ENCODE measurements around the gene OR4D1.

OR4D1 gene

DNA sequence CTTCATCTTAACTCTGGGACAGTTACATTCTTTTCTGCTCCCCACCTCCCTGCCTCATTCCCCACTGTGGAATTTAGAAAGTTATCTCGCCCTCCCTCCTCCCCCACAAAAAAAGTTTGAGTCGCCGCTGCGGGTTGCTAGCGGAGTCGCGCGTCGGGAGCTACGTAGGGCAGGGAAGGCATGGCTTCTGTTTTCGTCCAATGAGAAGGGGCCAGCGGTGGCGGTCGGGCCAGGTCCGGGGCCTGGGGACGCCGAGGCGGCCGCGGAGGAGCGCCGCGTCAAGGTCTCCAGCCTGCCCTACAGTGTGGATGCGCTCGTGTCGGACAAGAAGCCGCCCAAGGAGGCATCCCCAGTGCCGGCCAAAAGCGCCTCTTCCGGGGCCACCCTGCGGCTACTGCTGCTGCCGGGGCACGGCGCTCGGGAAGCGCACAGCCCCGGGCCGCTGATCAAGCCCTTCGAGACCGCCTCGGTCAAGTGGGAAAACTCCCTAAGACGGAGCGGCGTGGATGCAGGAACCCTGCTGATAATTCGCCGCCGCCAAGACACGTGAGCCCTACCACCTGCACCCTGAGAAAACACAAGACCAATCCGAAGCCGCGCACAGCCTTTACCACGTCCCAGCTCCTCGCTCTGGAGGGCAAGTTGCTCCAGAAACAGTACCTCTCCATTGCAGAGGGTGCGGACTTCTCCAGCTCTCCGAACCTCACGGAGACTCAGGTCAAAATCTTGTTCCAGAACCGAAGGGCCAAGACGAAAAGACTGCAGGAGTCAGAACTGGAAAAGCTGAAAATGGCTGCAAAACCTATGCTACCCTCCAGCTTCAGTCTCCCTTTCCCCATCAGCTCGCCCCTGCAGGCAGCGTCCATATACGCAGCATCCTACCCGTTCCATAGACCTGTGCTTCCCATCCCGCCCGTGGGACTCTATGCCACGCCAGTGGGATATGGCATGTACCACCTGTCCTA lies 8.9 kb downstream of the OR4D1 start:
- DNase-seq, result peak; percentile 52 to 57

- DNase-seq, result no peak
Measured at GRCh38 chr17:58158181-58158580, 10.0 kb downstream of the OR4D1 start.

- DNase-seq, result no peak
Measured at GRCh38 chr17:58161566-58161965, 13.4 kb downstream of the OR4D1 start.

- DNase-seq, result no peak
Measured at GRCh38 chr17:58165981-58166380, 17.8 kb downstream of the OR4D1 start.

DNA sequence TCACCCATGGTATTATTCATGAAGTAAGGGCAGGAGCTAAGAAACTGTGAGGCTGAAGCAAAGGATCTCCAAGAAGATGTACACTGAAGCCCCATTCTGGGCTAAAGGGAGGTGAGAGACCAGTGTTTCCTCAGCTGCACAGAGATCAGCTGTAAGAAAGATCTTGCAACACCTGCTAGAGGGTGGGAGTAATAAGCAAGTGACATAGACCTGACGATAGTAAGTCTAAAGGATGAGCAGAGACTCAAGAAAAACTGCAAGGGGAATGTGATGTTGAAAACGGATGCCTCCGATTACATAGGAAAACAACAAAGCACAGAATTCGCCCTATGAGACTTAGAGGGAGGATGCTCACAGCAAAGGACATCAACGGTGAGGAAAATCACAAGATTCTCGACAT lies 18.5 kb downstream of the OR4D1 start, which contains the start of gene OR4D2:
Gene OR4D2, plus strand, starts transcription at position 301 of the 400 bp plus-strand sequence. CDS start 2,674 bp downstream, outside the sequence.
- DNase-seq, result no peak

- no peak for DNase-seq
Measured at GRCh38 chr17:58170622-58171021, 22.4 kb downstream of the OR4D1 start.

DNA sequence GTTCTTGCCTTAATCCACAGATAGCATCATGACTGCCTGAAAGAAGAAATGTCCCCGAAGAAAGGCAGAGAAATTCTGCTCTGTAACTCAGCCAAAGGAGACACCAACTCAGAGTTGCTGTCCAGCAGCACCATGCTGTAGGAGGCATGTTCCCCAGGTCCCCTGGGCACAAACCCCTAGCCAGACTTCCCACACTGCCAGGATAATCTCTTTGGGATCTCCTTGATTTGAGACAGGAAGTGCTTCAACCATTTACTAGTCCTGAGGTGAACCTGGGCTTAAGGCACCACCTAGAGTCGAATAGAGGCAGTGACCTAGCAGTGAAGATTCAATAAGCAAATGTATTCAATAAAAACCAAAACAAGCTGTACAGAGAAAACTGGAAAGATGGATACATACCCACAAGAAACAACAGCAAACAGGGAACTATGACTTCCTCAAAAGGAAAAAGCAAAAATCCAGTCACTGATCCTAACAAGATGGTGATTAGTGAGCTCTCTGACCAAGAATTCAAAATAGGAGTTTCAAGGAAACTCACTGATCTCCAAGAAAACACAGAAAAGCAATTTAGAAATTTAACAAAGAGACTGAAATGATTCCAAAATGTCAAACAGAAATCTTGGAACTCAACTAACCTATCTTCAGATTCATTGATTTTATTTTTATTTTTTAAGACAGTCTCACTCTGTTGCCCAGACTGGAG lies 24.3 kb downstream of the OR4D1 start:
- DNase-seq, result peak in 1 of 2 experiments; percentile 35

DNA sequence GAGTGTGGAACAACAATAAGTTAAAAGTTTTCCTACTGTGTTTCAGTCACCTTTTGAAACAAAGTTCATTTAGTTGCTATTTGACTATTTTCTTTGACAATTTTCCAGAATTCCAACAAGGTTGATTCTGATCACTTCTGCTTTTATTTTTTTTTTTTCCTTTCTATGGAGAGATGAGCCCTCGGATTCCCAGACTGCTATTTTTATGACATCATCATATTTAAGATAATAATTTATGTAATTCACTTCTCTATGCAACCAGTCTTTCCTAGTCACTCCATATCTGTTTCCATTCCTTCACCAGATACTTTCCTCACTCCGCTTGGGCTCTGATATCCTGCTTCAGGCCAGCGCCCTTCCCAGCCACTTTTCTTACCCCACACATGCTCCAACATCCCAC lies 26.7 kb downstream of the OR4D1 start:
- no peak for DNase-seq

DNA sequence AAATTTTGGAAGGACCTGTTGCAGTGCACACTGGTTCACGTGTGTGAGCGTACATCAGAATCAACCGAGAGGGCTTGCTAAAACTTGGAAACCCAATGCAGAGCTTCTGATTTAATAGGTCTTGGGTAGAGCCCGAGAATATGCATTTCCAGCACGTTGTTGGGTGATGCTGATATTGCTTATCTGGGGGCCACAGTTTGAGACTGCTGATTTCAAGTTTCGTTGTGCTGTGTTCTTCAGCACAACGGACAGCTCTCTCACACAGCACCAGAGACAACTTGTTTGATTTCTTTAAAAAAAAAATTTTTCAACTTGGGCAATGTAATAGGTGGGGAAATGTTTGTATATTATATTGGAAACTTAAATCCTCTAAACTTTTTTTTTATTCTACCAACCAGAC lies 28.0 kb downstream of the OR4D1 start:
- no peak for DNase-seq

- no peak for DNase-seq
Measured at GRCh38 chr17:58181796-58182195, 33.6 kb downstream of the OR4D1 start.

- DNase-seq, result no peak
Measured at GRCh38 chr17:58183514-58183913, 35.3 kb downstream of the OR4D1 start.

DNA sequence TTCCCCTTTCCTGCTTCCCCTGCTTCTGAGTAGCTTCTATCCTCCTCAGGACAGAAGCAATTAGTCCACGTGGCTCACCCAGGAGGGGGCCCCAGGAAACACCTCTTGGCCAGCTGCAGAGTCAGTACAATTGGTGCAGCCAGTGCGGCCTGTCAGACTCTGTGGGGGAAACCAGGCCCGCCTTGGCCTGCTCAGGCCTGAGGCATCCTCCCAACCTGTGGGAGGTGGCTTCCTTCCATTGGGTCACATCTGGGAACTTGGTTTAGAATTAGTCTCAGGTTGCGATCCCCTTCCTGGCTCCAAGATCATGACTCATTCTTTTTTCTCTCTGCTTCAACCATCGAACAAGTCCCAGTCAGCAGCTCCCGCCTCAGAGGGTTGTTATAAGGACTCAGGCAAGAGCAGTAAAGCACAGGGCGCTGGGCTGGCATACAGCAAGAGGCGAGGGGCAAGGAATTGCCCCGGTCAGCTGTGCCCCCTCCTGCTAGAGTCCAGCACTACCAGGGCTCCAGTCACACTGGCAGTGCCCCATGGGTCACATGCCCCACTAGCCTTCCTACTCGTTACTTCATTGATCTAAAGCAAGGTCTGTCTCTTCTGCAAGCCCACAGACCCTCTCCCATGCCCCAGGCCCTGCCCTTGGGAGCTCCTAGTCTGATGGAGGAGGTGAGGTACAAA lies 36.3 kb downstream of the OR4D1 start:
- no peak for DNase-seq

GRCh38 chr17:58184986-58185761 lies 37.0 kb downstream of the OR4D1 start:
- DNase-seq, result no peak

DNA sequence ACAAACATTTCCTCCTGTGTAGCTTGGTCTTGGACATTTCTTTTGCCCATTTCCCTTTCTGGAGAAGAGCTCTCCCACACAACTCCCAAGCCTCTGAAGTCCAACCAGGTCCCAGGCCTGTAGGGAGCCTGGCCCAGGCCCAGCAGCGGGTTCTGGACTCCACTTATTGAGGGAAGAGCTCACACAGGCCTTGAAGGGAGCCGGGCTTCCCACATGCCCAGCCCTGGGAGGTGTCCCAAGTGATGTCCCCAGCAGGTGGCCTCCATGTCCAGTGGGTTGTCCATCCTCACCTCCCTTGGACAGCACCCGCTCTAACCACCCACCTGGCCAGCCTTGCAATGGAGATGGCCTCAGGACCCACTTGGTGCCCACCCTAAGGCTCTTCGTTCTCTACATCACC lies 38.4 kb downstream of the OR4D1 start:
- no peak for DNase-seq

- no peak for DNase-seq
Measured at GRCh38 chr17:58187063-58187462, 38.9 kb downstream of the OR4D1 start.

- no peak for DNase-seq
Measured at GRCh38 chr17:58187675-58188074, 39.5 kb downstream of the OR4D1 start.

GRCh38 chr17:58189436-58190146 lies 41.4 kb downstream of the OR4D1 start:
- DNase-seq, result no peak

DNA sequence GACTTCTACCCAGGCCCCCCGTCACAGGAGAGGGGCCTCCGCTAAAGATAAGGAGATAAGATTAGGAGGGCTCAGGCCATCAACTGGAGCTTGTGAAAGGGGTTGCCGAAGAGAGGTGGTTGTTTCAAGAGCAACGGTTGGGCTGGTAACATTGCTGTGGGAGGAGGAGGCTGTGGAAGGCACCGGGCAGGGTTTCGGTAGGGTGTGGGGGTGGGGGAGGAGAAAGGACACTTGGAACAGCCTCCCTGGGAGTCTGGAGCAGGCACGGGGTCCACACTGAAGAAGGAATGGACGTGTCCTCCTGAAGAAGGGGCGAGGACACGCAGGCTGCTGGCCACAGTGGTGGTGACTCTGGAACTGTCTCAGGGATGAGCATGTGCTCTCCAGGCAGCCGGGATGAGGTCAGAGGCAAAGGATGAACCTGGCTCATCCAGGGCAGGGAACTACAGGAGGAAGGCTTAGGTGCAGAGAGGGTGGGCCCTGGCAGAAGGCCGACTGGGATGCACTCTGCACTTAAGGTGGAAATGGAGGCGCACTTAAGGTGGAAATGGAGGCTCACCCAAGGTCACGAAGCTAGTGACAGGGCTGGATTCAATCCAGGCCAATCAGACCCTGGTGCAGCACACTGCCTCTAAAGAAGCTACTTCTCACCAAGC lies 43.2 kb downstream of the OR4D1 start:
- DNase-seq, result no peak

- no peak for DNase-seq
Measured at GRCh38 chr17:58192612-58193011, 44.4 kb downstream of the OR4D1 start, which contains the start of gene EPX. Gene EPX, plus strand, starts transcription at chr17:58192726. Its CDS starts 121 bp downstream, at chr17:58192847.

DNA sequence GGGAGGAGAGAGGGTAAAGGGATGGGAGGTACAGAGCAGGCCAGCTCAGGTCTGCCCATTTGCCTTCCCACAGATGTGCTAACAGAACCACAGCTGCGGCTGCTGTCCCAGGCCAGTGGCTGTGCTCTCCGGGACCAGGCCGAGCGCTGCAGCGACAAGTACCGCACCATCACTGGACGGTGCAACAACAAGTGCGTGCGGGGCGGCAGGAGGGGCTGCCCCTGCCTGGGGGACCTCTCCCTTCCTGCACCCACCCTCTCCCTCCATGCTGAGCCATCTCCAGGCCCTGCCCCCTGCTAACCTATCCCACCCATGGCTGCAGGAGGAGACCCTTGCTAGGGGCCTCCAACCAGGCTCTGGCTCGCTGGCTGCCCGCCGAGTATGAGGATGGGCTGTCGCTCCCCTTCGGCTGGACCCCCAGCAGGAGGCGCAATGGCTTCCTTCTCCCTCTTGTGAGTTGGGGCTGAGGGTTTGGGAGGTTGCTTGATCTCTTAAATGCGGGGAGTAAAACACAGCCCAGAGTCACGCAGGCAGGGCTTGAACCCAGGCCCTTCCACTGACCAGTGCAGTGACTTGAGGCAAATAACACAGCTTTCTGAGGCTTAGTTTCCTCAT lies 45.6 kb downstream of the OR4D1 start:
- DNase-seq, result no peak

Measured in stimulated activated CD4-positive, alpha-beta T cell treated with anti-CD3 and anti-CD28 coated beads, Interleukin-4, amount 100 ng/mL, for 4 hours (primary cell).